Transverse colon (tissue), 4 donors: ENCODE results near the gene VAC14.

Experiments used
- POLR2A ChIP-seq: fragments of 450-650 bp; IDR thresholded peaks from one replicate; pipeline ENCODE4 v1.6.1; 2016; ENCODE audit warnings: antibody characterized with exemption, mild to moderate bottlenecking, moderate library complexity
- POLR2AphosphoS5 ChIP-seq, 3 donors: sonication (generic); formaldehyde crosslinking; IDR thresholded peaks; one replicate each; pipeline ENCODE4 v1.6.1; 2016; ENCODE audit warnings: antibody characterized with exemption in 3 of 3
- TF ChIP-seq, protein P1 (sequence below), 5 experiments: fragments of 200-600 bp in 3 of 5; fragments of 450-650 bp in 2 of 5; sonication (generic) in 3 of 5; IDR thresholded peaks; 1 replicate in 2 of 5; 2 replicates in 3 of 5; pipeline ENCODE4 v1.5.1; 2016 to 2017; ENCODE audit warnings: antibody characterized with exemption in 5 of 5, inconsistent platforms in 3 of 5, mild to moderate bottlenecking in 2 of 5, moderate library complexity in 1 of 5

DNA sequence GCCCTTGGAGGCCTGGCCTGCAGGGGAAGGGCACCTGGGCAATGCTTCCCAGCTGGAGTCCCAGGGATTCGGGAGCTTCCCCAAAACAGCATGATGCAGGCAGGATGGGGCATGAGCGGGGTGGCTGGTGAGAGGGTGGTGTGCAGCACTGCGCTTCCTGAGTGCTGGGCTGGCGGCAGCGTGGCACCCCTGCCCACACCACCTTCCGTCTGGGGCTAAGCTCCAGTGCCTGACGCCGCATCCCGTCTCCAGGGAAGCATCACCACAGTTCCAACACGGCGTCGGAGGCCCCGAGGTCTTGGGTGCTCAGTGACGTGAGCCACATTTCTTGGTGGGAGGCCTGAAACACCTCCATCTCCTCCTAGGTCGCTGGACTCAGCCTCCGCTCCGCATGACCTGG lies 101.3 kb downstream of the VAC14 start:
- TF ChIP-seq, protein P1, sequence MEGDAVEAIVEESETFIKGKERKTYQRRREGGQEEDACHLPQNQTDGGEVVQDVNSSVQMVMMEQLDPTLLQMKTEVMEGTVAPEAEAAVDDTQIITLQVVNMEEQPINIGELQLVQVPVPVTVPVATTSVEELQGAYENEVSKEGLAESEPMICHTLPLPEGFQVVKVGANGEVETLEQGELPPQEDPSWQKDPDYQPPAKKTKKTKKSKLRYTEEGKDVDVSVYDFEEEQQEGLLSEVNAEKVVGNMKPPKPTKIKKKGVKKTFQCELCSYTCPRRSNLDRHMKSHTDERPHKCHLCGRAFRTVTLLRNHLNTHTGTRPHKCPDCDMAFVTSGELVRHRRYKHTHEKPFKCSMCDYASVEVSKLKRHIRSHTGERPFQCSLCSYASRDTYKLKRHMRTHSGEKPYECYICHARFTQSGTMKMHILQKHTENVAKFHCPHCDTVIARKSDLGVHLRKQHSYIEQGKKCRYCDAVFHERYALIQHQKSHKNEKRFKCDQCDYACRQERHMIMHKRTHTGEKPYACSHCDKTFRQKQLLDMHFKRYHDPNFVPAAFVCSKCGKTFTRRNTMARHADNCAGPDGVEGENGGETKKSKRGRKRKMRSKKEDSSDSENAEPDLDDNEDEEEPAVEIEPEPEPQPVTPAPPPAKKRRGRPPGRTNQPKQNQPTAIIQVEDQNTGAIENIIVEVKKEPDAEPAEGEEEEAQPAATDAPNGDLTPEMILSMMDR (IDR thresholded peaks at IDR 0.05), result no peak
- no peak for TF ChIP-seq POLR2AphosphoS5 (IDR thresholded peaks at IDR 0.05)
- TF ChIP-seq POLR2A, result no peak
